Medulla oblongata (tissue), 1 donor: ENCODE data around the gene ROBO3.
A peak's percentile ranks its signal among the peaks of the same experiment; 100 is the strongest.

ENCODE experiments used
- DNase-seq: peaks from one replicate; pipeline ENCODE4 v3.0.0-alpha.2; 2015; ENCODE audit errors: extremely low spot score

ROBO3 gene

DNA sequence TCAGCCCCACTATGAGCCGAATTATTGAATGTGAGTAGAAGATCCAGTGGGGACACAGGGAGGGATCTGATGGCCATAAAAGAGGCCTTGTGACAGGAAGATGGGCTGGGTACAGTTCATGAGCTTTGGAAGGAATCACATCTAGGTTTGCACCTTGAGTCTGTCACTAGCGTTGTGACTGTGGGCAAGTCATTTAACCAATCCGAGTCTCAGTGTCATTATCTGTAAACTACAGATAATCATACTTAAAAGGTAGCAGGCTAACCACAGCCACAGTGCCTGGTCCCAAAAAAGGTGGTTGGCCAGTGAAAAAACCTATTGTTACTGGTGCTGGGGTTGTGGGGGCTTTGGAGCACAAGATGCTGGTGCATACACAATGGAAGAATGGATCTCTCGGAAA is 57.6 kb downstream of the ROBO3 start:
- DNase-seq: no peak

DNA sequence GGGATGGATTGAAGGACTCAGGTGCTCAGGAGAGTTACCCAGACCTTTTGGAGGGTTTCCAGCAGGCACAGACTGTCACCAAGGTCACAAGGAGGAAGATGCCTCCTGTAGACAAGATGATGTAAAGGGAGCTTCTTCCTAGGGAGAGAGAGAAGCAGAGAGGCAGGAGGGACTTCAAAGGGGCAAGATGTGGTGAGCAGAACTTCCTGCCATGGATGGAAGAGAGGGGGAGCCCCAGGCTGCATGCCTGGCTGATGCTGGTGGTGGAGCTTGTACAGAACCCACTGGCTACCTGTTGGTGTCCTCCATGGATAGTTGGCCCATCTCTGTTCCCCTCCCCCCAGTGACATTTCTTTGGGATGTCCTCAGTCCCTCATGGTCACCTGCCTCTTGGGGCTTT is 58.1 kb downstream of the ROBO3 start:
- no peak for DNase-seq

DNA sequence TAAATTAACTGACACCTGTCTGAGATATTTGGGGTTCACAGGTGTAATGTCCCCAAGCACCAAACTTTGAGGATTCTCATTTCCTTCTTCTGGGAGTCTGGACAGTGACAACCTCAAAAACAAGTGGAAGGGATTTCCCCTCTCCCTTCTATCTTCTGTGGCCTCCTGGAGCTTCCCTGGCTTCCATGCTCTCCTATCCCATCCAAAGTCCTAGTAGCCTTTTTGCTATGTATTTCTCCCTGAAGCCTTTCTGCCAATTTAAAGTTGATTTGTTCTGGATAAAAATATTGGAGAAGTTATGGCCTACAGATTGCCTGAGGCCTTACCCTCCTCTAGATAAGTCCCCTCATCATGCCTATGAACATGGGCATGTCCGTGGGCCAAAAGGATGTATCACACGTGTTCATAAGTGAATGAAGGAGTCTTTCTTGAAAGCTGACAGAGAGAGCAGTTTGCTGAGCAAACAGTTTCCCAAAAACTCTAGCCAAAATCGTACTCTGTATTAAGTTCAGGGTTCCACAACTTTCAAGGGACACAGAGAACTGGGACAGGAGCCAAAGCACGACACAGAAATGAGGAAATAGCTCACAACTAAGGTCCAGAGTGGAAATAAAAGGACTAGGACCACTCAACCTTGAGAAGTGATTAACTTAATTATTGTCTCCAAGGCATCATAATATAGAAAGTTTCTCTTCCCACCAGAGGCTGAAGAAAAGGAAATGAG is 63.9 kb downstream of the ROBO3 start:
- DNase-seq: peak; percentile 76

DNA sequence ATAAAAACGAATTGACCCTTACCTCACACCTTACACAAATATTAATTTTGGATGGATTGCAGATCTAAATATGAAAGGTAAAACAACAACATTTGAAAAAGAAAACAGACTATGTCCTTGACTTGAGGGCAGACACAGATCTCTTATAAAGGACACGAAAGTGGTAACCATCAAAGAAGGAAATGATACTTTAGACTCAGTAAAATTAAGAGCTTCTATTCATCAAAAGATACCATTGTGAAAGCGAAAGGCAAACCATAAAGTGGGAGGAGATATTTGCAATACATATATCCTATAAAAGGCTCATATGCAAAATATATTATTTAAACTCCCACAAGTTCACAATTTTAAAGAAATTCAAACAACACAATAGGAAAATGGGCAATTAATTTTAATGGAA is 65.6 kb downstream of the ROBO3 start:
- DNase-seq: no peak
